K562 (cell line): ENCODE results near the gene COG7. TPM values are rescaled to one million over a fixed set of nuclear protein-coding genes. Genes with fewer than 3 reads are reported as not detected.

Experiments
- ATAC-seq: fragments of 200-7000 bp; cut with Tn5 transposase; 3 replicates; pipeline ENCODE4 v1.9.1; 2020; ENCODE audit warnings: moderate library complexity
- BruUV-seq: library from RNA; stranded (reverse); fragments of 400-500 nt; replicated peaks from 2 replicates; lab custom pipeline; 2021; lab: Mats Ljungman, UMichigan
- CTCF ChIA-PET: fragments of 300-600 bp; formaldehyde crosslinking; extraction: SDS; loops from one replicate; lab custom pipeline; 2021; ENCODE audit warnings: low intra/inter-chr PET ratio; lab: Yijun Ruan, JAX
- POLR2A ChIA-PET: fragments of 300-600, 350-650 bp; sonication (Branson Sonifier 250); formaldehyde crosslinking; extraction: SDS; loops from one replicate; lab custom pipeline; 2021; ENCODE audit warnings: antibody characterized with exemption, inconsistent platforms; lab: Yijun Ruan, JAX
- DNase-seq, 4 experiments: peaks; one replicate each; pipeline versions ENCODE4 v3.0.0 to v3.0.0-alpha.2; 2011 to 2018; ENCODE audit warnings: low spot score in 3 of 4, mixed read lengths in 3 of 4; ENCODE audit errors: extremely low read depth in 1 of 4
- FAIRE-seq: peaks from 2 replicates; lab custom pipeline; 2011; peaks lifted over from hg19 to GRCh38; lab: Jason Lieb, UNC
- H2AFZ ChIP-seq: 2 replicates; pipeline ENCODE4 v1.6.0; 2011; ENCODE audit warnings: low read depth, low read length, control low read depth, inconsistent platforms
- H3K27ac ChIP-seq: fragments of 200-600 bp; 3 replicates; pipeline ENCODE4 v1.8.0; 2011; ENCODE audit warnings: low read depth, mild to moderate bottlenecking, control low read depth, inconsistent platforms, low read length, moderate library complexity, mixed read lengths; ENCODE audit errors: extremely low read depth
- H3K27me3 ChIP-seq, 2 experiments: fragments of 300-600 bp in 1 of 2; 2 replicates in 1 of 2; 3 replicates in 1 of 2; pipeline versions ENCODE4 v1.6.0 to v1.8.0; 2011; ENCODE audit warnings: inconsistent platforms in 2 of 2, low read length in 2 of 2, mild to moderate bottlenecking in 1 of 2, mixed read lengths in 1 of 2, moderate library complexity in 1 of 2; ENCODE audit not compliant: control insufficient read depth in 2 of 2, insufficient read depth in 2 of 2
- H3K36me3 ChIP-seq: fragments of 300-600 bp; 3 replicates; pipeline ENCODE4 v1.8.0; 2011; ENCODE audit warnings: mild to moderate bottlenecking, low read length, inconsistent platforms; ENCODE audit not compliant: control insufficient read depth, insufficient read depth
- H3K4me1 ChIP-seq, 2 experiments: fragments of 200-600 bp in 1 of 2; replicated peaks in 1 of 2; 2 replicates in 1 of 2; 3 replicates in 1 of 2; pipeline versions ENCODE4 v1.5.1 to v1.8.0; 2011; ENCODE audit warnings: inconsistent platforms in 2 of 2, low read length in 2 of 2, mild to moderate bottlenecking in 1 of 2, mixed read lengths in 1 of 2, moderate library complexity in 1 of 2; ENCODE audit not compliant: control insufficient read depth in 2 of 2, insufficient read depth in 2 of 2
- H3K4me2 ChIP-seq: 2 replicates; pipeline ENCODE4 v1.6.1; 2011; ENCODE audit warnings: low read length, control low read depth, inconsistent platforms, mixed read lengths; ENCODE audit not compliant: insufficient read depth
- H3K4me3 ChIP-seq: fragments of 200-600 bp; sonication (generic), shearing (Covaris generic); 2 replicates; pipeline ENCODE4 v1.5.1; 2016; ENCODE audit warnings: control low read depth, inconsistent platforms
- H3K79me2 ChIP-seq: fragments of 200-600 bp; 3 replicates; pipeline ENCODE4 v1.8.0; 2011; ENCODE audit warnings: low read length, inconsistent platforms; ENCODE audit not compliant: control insufficient read depth, insufficient read depth
- H3K9ac ChIP-seq, 2 experiments: 2 replicates each; pipeline versions ENCODE4 v1.6.0 to v1.6.1; 2011; ENCODE audit warnings: low read depth in 2 of 2, low read length in 2 of 2, control low read depth in 1 of 2, inconsistent platforms in 1 of 2, mild to moderate bottlenecking in 1 of 2, mixed read lengths in 1 of 2; ENCODE audit not compliant: insufficient read depth in 1 of 2
- H3K9me1 ChIP-seq: one replicate; pipeline ENCODE4 v1.6.0; 2011; ENCODE audit warnings: inconsistent platforms, mild to moderate bottlenecking, low read length, moderate library complexity; ENCODE audit not compliant: control insufficient read depth, insufficient read depth
- H3K9me3 ChIP-seq: replicated peaks from 2 replicates; pipeline ENCODE4 v1.5.1; 2011; ENCODE audit warnings: low read depth, low read length, inconsistent platforms; ENCODE audit not compliant: control insufficient read depth, insufficient read depth
- H4K20me1 ChIP-seq: replicated peaks from 2 replicates; pipeline ENCODE4 v1.6.1; 2011; ENCODE audit warnings: low read length, inconsistent platforms, mixed read lengths; ENCODE audit not compliant: control insufficient read depth, insufficient read depth
- ESRRB ChIP-seq: fragments of 250-450 bp; sonication (Bioruptor Pico); IDR thresholded peaks from 2 replicates; pipeline ENCODE4 v1.5.0; 2020; ENCODE audit warnings: mild to moderate bottlenecking, moderate library complexity, borderline replicate concordance
- HDAC1 ChIP-seq, 2 experiments: fragments of 450-650 bp; IDR thresholded peaks; 2 replicates each; pipeline ENCODE4 v1.6.1; 2016 to 2017; ENCODE audit warnings: inconsistent platforms in 1 of 2, mild to moderate bottlenecking in 1 of 2, moderate library complexity in 1 of 2
- MAFG ChIP-seq: fragments of 450-650 bp; conservative IDR thresholded peaks from 2 replicates; pipeline ENCODE4 v1.6.1; 2016; ENCODE audit warnings: missing genetic modification characterization, missing compliant biosample characterization
- MBD2 ChIP-seq: sonication (generic); IDR thresholded peaks from 2 replicates; pipeline ENCODE4 v1.6.1; 2016; ENCODE audit warnings: low read depth, borderline replicate concordance
- NCOA1 ChIP-seq: fragments of 450-650 bp; IDR thresholded peaks from 2 replicates; pipeline ENCODE4 v1.6.1; 2016; ENCODE audit warnings: low read depth
- NELFE ChIP-seq: IDR thresholded peaks from 2 replicates; pipeline ENCODE4 v1.6.1; 2011; ENCODE audit warnings: mild to moderate bottlenecking; ENCODE audit not compliant: insufficient read depth, insufficient read length
- NFE2 ChIP-seq: IDR thresholded peaks from 2 replicates; pipeline ENCODE4 v1.6.1; 2014; ENCODE audit warnings: antibody characterized with exemption, low read depth
- NR1H2 ChIP-seq: sonication (generic); formaldehyde crosslinking; IDR thresholded peaks from 2 replicates; pipeline ENCODE4 v1.4.0; 2020; ENCODE audit warnings: mild to moderate bottlenecking, missing genetic modification reagents
- PTTG1 ChIP-seq: fragments of 450-650 bp; IDR thresholded peaks from 2 replicates; pipeline ENCODE4 v1.6.1; 2016; ENCODE audit warnings: low read depth, mild to moderate bottlenecking, missing genetic modification characterization, missing compliant biosample characterization
- RBM25 ChIP-seq: fragments of 200-400 bp; formaldehyde crosslinking; IDR thresholded peaks from 2 replicates; pipeline ENCODE4 v1.6.1; 2018; ENCODE audit warnings: low read length, low read depth, moderate library complexity; ENCODE audit not compliant: severe bottlenecking
- SNIP1 ChIP-seq: fragments of 450-650 bp; IDR thresholded peaks from 2 replicates; pipeline ENCODE4 v1.7.1; 2017; ENCODE audit warnings: low read depth, mild to moderate bottlenecking
- TEAD1 ChIP-seq, 2 experiments: fragments of 450-650 bp in 1 of 2; sonication (generic) in 1 of 2; formaldehyde crosslinking; IDR thresholded peaks; 2 replicates each; pipeline versions ENCODE4 v1.4.0 to v1.8.0; 2020 to 2022; ENCODE audit warnings: mild to moderate bottlenecking in 2 of 2, missing genetic modification reagents in 1 of 2
- ZEB2 ChIP-seq: fragments of 450-650 bp; IDR thresholded peaks from 2 replicates; pipeline ENCODE4 v1.6.1; 2016
- ZKSCAN1 ChIP-seq: fragments of 150-350 bp; IDR thresholded peaks from 2 replicates; pipeline ENCODE4 v1.6.1; 2016; ENCODE audit warnings: low read depth, low read length
- ZNF12 ChIP-seq: sonication (generic); formaldehyde crosslinking; IDR thresholded peaks from 2 replicates; pipeline ENCODE4 v1.4.0; 2020; ENCODE audit warnings: mild to moderate bottlenecking, missing genetic modification reagents
- ZNF668 ChIP-seq: fragments of 250-450 bp; sonication (Bioruptor Pico); IDR thresholded peaks from 2 replicates; pipeline ENCODE4 v1.8.0; 2022; ENCODE audit warnings: mild to moderate bottlenecking, inconsistent platforms
- WGBS: fragments of 100-300 bp; shearing (Covaris generic); methylation state at CpG from one replicate; pipeline ENCODE4 v1.1.6; 2016; ENCODE audit warnings: low coverage, mixed read lengths; ENCODE audit not compliant: insufficient coverage; ENCODE audit errors: missing lambda C conversion rate; 5-methylcytosine and 5-hydroxymethylcytosine counted together
- in situ Hi-C: fragments of 300-500 bp; cut with MboI; formaldehyde crosslinking; loops from 4 replicates; pipeline ENCODE4 v1.15.0; 2018; ENCODE audit warnings: inconsistent platforms, mixed read lengths
- intact Hi-C: fragments of 100-400 bp; cut with micrococcal nuclease; formaldehyde crosslinking; loops from 2 replicates; pipeline ENCODE4 v1.14.2; 2022
- polyA plus RNA-seq, 8 experiments: library from polyadenylated mRNA; depleted of rRNA in 4 of 8; stranded (reverse) in 5 of 8; unstranded in 3 of 8; fragments of >200 nt; fragmentation: Nextera tagmentation in 2 of 8; fragmentation: Illumina TruSeq in 1 of 8; extraction: Ambion mirVana in 2 of 8; extraction: Trizol in 1 of 8; gene quantifications; 2 replicates each; pipeline versions ENCODE4 v1.2.1 to v1.2.3, GENCODE V29; 2011 to 2014; ENCODE audit warnings: inconsistent platforms in 1 of 8, missing spikeins in 1 of 8
- total RNA-seq, 7 experiments: library from RNA; depleted of rRNA in 6 of 7; stranded (reverse); fragments of >200 nt in 6 of 7; fragmentation: Illumina TruSeq in 2 of 7; extraction: Trizol in 2 of 7; gene quantifications; 2 replicates each; pipeline versions ENCODE4 v1.2.1 to v1.2.3, GENCODE V29; 2011 to 2021; ENCODE audit warnings: low replicate concordance in 1 of 7
- TF ChIP-seq, protein P1 (sequence below): fragments of 250-450 bp; sonication (Bioruptor Pico); IDR thresholded peaks from 2 replicates; pipeline ENCODE4 v1.4.0; 2020; ENCODE audit warnings: mild to moderate bottlenecking

Gene COG7
- total and polyA plus RNA-seq, 9 of the 15 experiments (the other 6 are each of a cell fraction or from before 2014, with no cell fraction given): 3.8 to 17.6 (median 13.4) TPM

- TF ChIP-seq TEAD1 (CRISPR knock-in tag; IDR thresholded peaks at IDR 0.05) (no peak), ZEB2 (no peak), ESRRB (no peak), HDAC1 (IDR thresholded peaks at IDR 0.05) (no peak), ZNF668 (CRISPR knock-in tag) (no peak), SNIP1 (no peak), NELFE (no peak), MAFG (tag) (no peak), PTTG1 (tag) (no peak), NR1H2 (no peak), MBD2 (no peak), NFE2 (no peak), NCOA1 (no peak), RBM25 (no peak), ZKSCAN1 (no peak), ZNF12 (CRISPR knock-in tag) (no peak)
- TF ChIP-seq, protein P1, sequence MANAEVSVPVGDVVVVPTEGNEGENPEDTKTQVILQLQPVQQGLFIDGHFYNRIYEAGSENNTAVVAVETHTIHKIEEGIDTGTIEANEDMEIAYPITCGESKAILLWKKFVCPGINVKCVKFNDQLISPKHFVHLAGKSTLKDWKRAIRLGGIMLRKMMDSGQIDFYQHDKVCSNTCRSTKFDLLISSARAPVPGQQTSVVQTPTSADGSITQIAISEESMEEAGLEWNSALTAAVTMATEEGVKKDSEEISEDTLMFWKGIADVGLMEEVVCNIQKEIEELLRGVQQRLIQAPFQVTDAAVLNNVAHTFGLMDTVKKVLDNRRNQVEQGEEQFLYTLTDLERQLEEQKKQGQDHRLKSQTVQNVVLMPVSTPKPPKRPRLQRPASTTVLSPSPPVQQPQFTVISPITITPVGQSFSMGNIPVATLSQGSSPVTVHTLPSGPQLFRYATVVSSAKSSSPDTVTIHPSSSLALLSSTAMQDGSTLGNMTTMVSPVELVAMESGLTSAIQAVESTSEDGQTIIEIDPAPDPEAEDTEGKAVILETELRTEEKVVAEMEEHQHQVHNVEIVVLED (CRISPR knock-in tag): no peak
- TF ChIP-seq, all 486 proteins: peak for 0
- H3K36me3 ChIP-seq: peaks cover 24% of the 10 kb centered on the region; the same call in 1 of the 3 replicates
- WGBS: 49% methylated on average over 6 of the region's 8 CpGs
- H3K27ac ChIP-seq: no peak overlapping the region
- no peak overlapping the region for H3K4me2 ChIP-seq
- ATAC-seq: no peak
- H3K4me3 ChIP-seq: no peak overlapping the region
- ChIA-PET POLR2A (interaction anchor here (0.7 kb wide), 2 partner anchors 9 to 1189 kb away, joined by 3 read pairs; no protein-coding TSS in a partner anchor), CTCF (no interaction called here)
- H3K27me3 ChIP-seq: no peaks in the 10 kb centered on the region
- H3K79me2 ChIP-seq: no peaks in the 10 kb centered on the region
- no TSS peak for BruUV-seq
- intact Hi-C loops: no loop called here
- H3K4me1 ChIP-seq: no peaks in the 10 kb centered on the region; a peak in 1 of 5 replicates
- H4K20me1 ChIP-seq: peaks cover 4% of the 10 kb centered on the region
- H3K9me3 ChIP-seq: no peaks in the 10 kb centered on the region
- in situ Hi-C loops: no loop called here
- peaks cover 7% of the 10 kb centered on the region for H3K9me1 ChIP-seq
- no peak overlapping the region for H3K9ac ChIP-seq
- no peak overlapping the region for H2AFZ ChIP-seq
- FAIRE-seq: no peak
- DNase-seq: no peak
Observed at GRCh38 chr16:23387666-23388065, 65.3 kb downstream of the COG7 start.
